CD4-positive, CD25-positive, alpha-beta regulatory T cell (primary cell): ENCODE measurements around the gene FAF1. TPM values are rescaled to one million over a fixed set of nuclear protein-coding genes. Genes with fewer than 3 reads are reported as not detected.
"Not testable (repeated sequence)": the region's sequence is repeated elsewhere in the genome, so short reads cannot be mapped to it uniquely, and the experiment has no call there.

Experiments
- ATAC-seq, 2 donors: fragments of 150-1000 bp; cut with Tn5 transposase; one replicate each; pipeline ENCODE4 v1.10.0; 2021; ENCODE audit warnings: low read depth in 2 of 2, moderate number of reproducible peaks in 2 of 2, moderate library complexity in 1 of 2
- DNase-seq, 3 donors: peaks; one replicate each; pipeline versions ENCODE4 v3.0.0 to v3.0.0-alpha.2; 2012 to 2022; ENCODE audit warnings: mixed read lengths in 1 of 3
- H3K27ac ChIP-seq: one replicate; pipeline ENCODE4 v1.7.0; 2013; ENCODE audit warnings: mild to moderate bottlenecking, low read length; ENCODE audit not compliant: insufficient read depth, poor library complexity, severe bottlenecking
- H3K27me3 ChIP-seq: one replicate; pipeline ENCODE4 v1.7.0; 2013; ENCODE audit warnings: low read length; ENCODE audit not compliant: control insufficient read depth, insufficient read depth
- H3K36me3 ChIP-seq: one replicate; pipeline ENCODE4 v1.7.0; 2013; ENCODE audit warnings: mild to moderate bottlenecking, low read length, moderate library complexity; ENCODE audit not compliant: control insufficient read depth, insufficient read depth
- H3K4me1 ChIP-seq: 2 replicates; pipeline ENCODE4 v1.7.0; 2013; ENCODE audit warnings: mild to moderate bottlenecking, low read length; ENCODE audit not compliant: insufficient read depth, control insufficient read depth, poor library complexity, severe bottlenecking
- H3K4me3 ChIP-seq: one replicate; pipeline ENCODE4 v1.7.0; 2013; ENCODE audit warnings: low read depth, mild to moderate bottlenecking, low read length, moderate library complexity
- H3K9me3 ChIP-seq, 2 experiments: 1 replicate in 1 of 2; 2 replicates in 1 of 2; pipeline ENCODE4 v1.7.0; 2013; ENCODE audit warnings: low read length in 2 of 2, mild to moderate bottlenecking in 1 of 2, moderate library complexity in 1 of 2; ENCODE audit not compliant: control insufficient read depth in 2 of 2
- H3K27ac Mint-ChIP-seq, 3 donors: one replicate each; pipeline ENCODE4 v1.8.0; 2020 to 2022; ENCODE audit warnings: mild to moderate bottlenecking in 3 of 3, mixed read lengths in 3 of 3, moderate library complexity in 2 of 3
- H3K27me3 Mint-ChIP-seq: one replicate; pipeline ENCODE4 v1.8.0; 2022; ENCODE audit warnings: mild to moderate bottlenecking, mixed read lengths
- H3K36me3 Mint-ChIP-seq: one replicate; pipeline ENCODE4 v1.8.0; 2020; ENCODE audit warnings: mixed read lengths
- H3K4me1 Mint-ChIP-seq, 4 donors: one replicate each; pipeline ENCODE4 v1.8.0; 2020 to 2022; ENCODE audit warnings: mixed read lengths in 4 of 4, mild to moderate bottlenecking in 1 of 4
- H3K4me3 Mint-ChIP-seq, 4 donors: one replicate each; pipeline ENCODE4 v1.8.0; 2020 to 2022; ENCODE audit warnings: mild to moderate bottlenecking in 4 of 4, mixed read lengths in 4 of 4, moderate library complexity in 3 of 4
- H3K9me3 Mint-ChIP-seq, 7 donors: one replicate each; pipeline ENCODE4 v1.8.0; 2020 to 2022; ENCODE audit warnings: mixed read lengths in 7 of 7, mild to moderate bottlenecking in 3 of 7, moderate library complexity in 2 of 7
- polyA plus RNA-seq, 4 donors: library from polyadenylated mRNA; unstranded; fragments of 300-500 nt; fragmentation: Illumina TruSeq; gene quantifications; one replicate each; pipeline ENCODE4 v1.2.3, GENCODE V29; 2021
- total RNA-seq: library from RNA; stranded (reverse); gene quantifications from one replicate; pipeline ENCODE4 v1.2.3, GENCODE V29; 2022

Gene FAF1
- total RNA-seq (56.6 TPM), polyA plus RNA-seq (10 to 100 TPM; 28.9 to 58.2 (median 42.9) TPM)

DNA sequence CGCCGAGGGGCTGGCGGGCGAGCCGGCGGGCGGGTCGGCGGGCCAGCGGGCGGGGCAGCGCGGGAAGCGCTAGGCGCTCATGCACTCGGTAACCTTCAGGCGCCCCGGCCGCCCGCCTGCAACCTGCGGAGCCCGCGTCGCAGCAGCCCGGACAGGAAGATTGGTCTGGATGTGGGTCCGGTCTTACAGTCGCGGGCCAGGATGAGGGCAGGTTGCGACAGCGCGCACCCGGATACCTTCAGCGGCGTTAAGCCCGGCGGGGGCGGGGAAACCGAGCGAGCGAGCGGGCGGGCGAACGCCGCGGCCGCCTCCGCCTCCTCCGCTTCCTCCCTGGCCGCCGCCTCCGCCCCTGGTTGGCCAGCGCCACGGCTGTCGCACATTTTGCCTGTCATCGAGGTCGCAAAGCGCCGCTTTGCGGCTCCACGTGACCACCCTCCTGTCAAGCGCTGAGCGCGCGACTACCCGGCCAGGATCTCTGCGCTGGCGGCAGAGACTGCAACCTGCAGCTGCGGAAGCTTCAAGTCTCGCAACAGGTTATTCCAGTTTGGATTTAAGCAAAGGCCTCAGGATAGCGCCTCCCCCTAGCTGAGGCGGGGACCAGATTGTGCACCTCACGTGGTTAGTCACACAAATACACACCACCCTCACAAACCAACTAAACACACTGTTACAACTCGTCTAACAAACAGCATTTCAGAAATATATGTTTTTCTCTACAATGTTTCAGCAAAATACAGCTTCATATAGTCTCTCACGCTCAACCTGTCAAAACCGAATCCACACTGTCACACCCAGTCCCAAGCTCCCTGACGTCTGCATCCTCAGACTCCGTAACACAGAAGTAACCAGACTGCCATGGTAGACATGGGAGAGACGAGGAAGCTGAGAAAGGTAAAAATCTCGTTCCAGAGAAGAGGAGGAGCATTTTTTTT is at the start of gene FAF1:
TSS of gene FAF1 (minus strand) at position 355 of the 932 bp plus-strand sequence. CDS start 456 bp downstream, outside the sequence.
- DNase-seq: peak; percentile 96 to 99 (median 98)
- Histone ChIP-seq H3K27me3 (no peaks in the 10 kb centered on the region), H3K4me3 (peak within 1 kb of the TSS; percentile 87), H3K36me3 (no peaks in the 10 kb centered on the region), H3K4me1 (peaks cover 16% of the 10 kb centered on the region), H3K27ac (peak within 1 kb of the TSS; percentile 82), H3K9me3 (no peaks in the 10 kb centered on the region)
- Mint-ChIP-seq H3K27me3 (peaks cover 4% of the 10 kb centered on the region), H3K9me3 (no peaks in the 10 kb centered on the region), H3K27ac (peak within 1 kb of the TSS; percentile 89 to 98 (median 93)), H3K36me3 (no peaks in the 10 kb centered on the region), H3K4me3 (peak within 1 kb of the TSS; percentile 89 to 95 (median 90)), H3K4me1 (peaks cover 13 to 34% (median 22%) of the 10 kb centered on the region in 4 donors)
- peak; percentile 92 to 93 for ATAC-seq

DNA sequence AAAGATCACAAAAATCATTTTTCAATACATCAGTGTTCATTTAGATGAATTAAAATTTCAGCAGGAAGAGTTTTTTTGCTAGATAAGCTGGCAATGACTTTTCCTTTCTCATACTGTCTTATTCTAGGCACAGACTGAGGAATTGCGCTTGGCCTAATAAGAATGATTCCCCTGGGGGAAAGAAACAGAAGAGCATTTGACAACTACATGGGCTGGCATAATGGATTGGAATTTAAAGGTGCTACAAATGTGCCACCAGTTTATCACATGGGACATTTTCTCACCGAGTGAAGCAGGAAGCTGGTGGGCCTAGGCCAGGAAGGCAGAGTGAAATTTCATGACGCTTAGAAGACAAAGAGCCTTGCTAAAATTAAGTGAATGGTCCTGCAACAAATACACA is 49.3 kb upstream of the FAF1 start:
- DNase-seq (no peak), ATAC-seq (no peak)
- Mint-ChIP-seq H3K36me3 (no peaks in the 10 kb centered on the region), H3K9me3 (peaks cover 0 to 9% (median 3%) of the 10 kb centered on the region in 7 donors), H3K4me3 (no peak overlapping the region), H3K27me3 (peaks cover 21% of the 10 kb centered on the region), H3K27ac (no peak overlapping the region), H3K4me1 (no peaks in the 10 kb centered on the region)
- H3K4me1 ChIP-seq: no peaks in the 10 kb centered on the region
- H3K4me3 ChIP-seq: no peak overlapping the region
- H3K36me3 ChIP-seq: no peaks in the 10 kb centered on the region
- no peaks in the 10 kb centered on the region for H3K27me3 ChIP-seq
- H3K9me3 ChIP-seq: no peaks in the 10 kb centered on the region
- no peak overlapping the region for H3K27ac ChIP-seq

DNA sequence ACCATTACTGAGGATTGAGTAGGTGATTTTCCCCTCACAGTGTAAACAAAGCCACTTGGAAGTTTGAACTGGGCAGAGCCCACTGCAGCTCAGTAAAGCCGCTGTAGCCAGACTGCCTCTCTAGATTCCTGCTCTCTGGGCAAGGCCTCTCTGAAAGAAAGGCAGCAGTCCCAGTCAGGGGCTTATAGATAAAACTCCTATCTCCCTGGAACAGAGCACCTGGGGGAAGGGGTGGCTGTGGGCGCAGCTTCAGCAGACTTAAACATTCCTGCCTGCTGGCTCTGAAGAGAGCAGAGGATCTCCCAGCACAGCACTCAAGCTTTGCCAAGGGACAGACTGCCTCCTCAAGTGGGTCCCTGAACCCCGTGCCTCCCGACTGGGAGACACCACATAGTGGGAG is 45.5 kb upstream of the FAF1 start:
- not testable (repeated sequence) for ATAC-seq, H3K27ac ChIP-seq, H3K27ac Mint-ChIP-seq, H3K36me3 Mint-ChIP-seq, H3K4me3 ChIP-seq, H3K36me3 ChIP-seq, H3K27me3 ChIP-seq, H3K9me3 Mint-ChIP-seq, H3K4me3 Mint-ChIP-seq, H3K9me3 ChIP-seq, DNase-seq, H3K4me1 Mint-ChIP-seq, H3K4me1 ChIP-seq
- H3K27me3 Mint-ChIP-seq: peaks cover 15% of the 10 kb centered on the region

DNA sequence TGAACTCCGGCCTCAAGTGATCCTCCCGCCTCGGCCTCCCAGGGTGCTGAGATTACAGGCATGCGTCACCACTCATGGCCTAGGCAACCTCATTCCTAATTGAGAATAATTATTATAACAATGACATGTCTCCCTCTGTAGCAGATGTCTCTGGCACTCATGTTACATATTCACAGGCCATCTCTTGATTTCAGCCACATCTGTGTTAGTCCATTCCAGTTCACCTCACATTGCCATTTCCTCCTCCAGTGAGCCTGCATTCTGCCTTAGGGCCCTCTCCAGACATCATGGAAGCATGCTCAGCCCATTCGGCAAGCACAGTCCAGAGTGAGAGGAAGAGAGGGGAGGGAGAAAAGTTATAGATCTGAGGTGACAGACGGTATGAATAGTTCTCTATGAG is 42.4 kb upstream of the FAF1 start:
- no peaks in the 10 kb centered on the region for H3K9me3 ChIP-seq
- no peak overlapping the region for H3K27ac ChIP-seq
- no peak overlapping the region for H3K4me3 Mint-ChIP-seq
- ATAC-seq: no peak
- peaks cover 6% of the 10 kb centered on the region for H3K27me3 Mint-ChIP-seq
- no peak overlapping the region for H3K27ac Mint-ChIP-seq
- H3K4me1 Mint-ChIP-seq: no peaks in the 10 kb centered on the region
- H3K4me1 ChIP-seq: no peaks in the 10 kb centered on the region
- H3K9me3 Mint-ChIP-seq: peaks cover 0 to 5% (median 2%) of the 10 kb centered on the region in 7 donors
- DNase-seq: no peak
- H3K36me3 Mint-ChIP-seq: no peaks in the 10 kb centered on the region
- no peaks in the 10 kb centered on the region for H3K36me3 ChIP-seq
- no peak overlapping the region for H3K4me3 ChIP-seq
- no peaks in the 10 kb centered on the region for H3K27me3 ChIP-seq

DNA sequence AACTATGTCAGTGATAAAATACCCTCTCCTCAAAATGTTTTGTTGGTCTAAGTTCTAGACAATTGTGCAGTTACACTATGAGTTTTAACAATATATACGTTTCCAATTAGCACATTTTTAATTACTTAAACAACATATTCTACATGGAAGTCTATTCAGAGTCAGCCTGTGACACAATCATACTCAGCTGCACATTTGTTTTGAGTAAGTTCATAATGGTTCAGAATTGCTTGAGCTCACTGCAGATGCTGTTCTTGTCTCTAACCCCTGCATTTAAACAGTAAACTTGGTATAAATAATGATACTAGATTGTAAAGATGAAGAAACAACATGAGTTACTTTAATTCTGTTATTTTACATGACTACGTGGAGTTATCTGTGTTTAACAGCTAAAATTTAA is 40.6 kb upstream of the FAF1 start:
- Mint-ChIP-seq H3K27ac (no peak overlapping the region), H3K4me1 (no peaks in the 10 kb centered on the region), H3K4me3 (no peak overlapping the region), H3K36me3 (no peaks in the 10 kb centered on the region), H3K9me3 (peaks cover 0 to 3% (median 0%) of the 10 kb centered on the region in 7 donors), H3K27me3 (no peaks in the 10 kb centered on the region)
- H3K27me3 ChIP-seq: peaks cover 2% of the 10 kb centered on the region
- H3K9me3 ChIP-seq: no peaks in the 10 kb centered on the region
- ATAC-seq (no peak), DNase-seq (no peak)
- no peak overlapping the region for H3K27ac ChIP-seq
- H3K4me3 ChIP-seq: no peak overlapping the region
- H3K36me3 ChIP-seq: no peaks in the 10 kb centered on the region
- H3K4me1 ChIP-seq: no peaks in the 10 kb centered on the region

DNA sequence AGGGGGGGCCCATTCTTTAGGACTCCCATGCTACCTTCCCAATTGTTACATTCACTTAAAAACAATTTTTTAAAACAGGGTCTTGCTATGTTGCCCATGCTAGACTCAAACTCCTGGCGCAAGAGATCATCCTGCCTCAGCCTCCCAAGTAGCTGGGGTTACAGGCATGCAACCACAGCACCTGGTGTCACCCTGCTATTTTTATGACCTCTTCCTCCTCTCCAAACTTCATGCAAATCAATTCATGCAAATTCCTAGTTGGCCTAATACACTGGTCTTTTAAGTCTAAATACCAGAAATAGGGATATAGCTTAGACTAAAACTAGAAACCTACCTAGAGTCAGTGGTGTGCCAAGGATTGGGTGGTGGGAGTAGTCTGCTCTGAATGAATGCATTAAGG is 40.1 kb upstream of the FAF1 start:
- H3K27me3 Mint-ChIP-seq: no peaks in the 10 kb centered on the region
- Histone ChIP-seq H3K9me3 (no peaks in the 10 kb centered on the region), H3K4me3 (no peak overlapping the region), H3K27me3 (peaks cover 4% of the 10 kb centered on the region), H3K27ac (no peak overlapping the region), H3K4me1 (no peaks in the 10 kb centered on the region), H3K36me3 (no peaks in the 10 kb centered on the region)
- DNase-seq (no peak), ATAC-seq (no peak)
- no peak overlapping the region for H3K27ac Mint-ChIP-seq
- H3K4me3 Mint-ChIP-seq: no peak overlapping the region
- peaks cover 0 to 3% (median 0%) of the 10 kb centered on the region in 7 donors for H3K9me3 Mint-ChIP-seq
- H3K4me1 Mint-ChIP-seq: no peaks in the 10 kb centered on the region
- no peaks in the 10 kb centered on the region for H3K36me3 Mint-ChIP-seq

DNA sequence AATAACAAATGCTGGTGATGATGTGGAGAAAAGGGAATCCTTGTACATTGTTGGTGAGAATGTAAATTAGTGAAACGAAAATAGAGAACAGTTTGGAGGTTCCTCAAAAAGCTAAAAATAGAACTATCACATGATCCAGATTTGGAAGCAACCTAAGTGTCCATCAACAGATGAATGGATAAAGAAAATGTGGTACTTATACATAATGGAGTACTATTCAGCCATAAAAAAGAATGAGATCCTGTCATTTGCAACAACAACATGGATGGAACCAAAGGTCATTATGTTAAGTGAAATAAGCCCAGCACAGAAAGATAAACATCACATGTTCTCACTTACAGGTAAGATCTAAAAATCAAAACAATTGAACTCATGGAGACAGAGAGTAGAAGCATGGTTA is 39.3 kb upstream of the FAF1 start:
- DNase-seq, H3K27ac Mint-ChIP-seq, H3K36me3 ChIP-seq, H3K4me1 Mint-ChIP-seq, H3K27me3 Mint-ChIP-seq, ATAC-seq, H3K36me3 Mint-ChIP-seq, H3K27me3 ChIP-seq, H3K9me3 Mint-ChIP-seq, H3K4me3 ChIP-seq, H3K9me3 ChIP-seq, H3K4me1 ChIP-seq, H3K4me3 Mint-ChIP-seq, H3K27ac ChIP-seq: not testable (repeated sequence)

DNA sequence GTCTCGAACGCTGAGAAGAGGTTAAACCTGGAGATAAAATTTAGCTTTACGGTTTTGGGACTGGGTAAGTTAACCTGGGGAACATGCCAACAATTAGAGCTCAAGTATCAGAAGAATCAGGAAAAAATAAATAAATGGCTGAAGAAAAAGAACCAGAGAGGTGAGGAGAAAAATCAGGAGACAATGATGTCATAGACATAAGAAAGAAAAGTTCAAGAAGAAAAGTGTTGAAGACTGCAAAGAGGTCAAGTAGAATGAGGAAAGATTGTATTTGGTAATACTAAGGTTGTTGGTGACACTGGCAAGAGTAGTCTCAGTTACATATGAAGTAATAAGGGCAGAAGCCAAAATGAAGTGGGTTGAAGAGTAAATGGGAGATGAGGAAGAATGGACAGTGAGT is 36.0 kb upstream of the FAF1 start:
- no peaks in the 10 kb centered on the region for H3K9me3 ChIP-seq
- Mint-ChIP-seq H3K9me3 (peaks cover 0 to 2% (median 0%) of the 10 kb centered on the region in 7 donors), H3K27ac (no peak overlapping the region), H3K4me1 (no peaks in the 10 kb centered on the region), H3K4me3 (no peak overlapping the region), H3K27me3 (no peaks in the 10 kb centered on the region), H3K36me3 (no peaks in the 10 kb centered on the region)
- H3K27ac ChIP-seq: no peak overlapping the region
- ATAC-seq: no peak
- no peaks in the 10 kb centered on the region for H3K4me1 ChIP-seq
- no peaks in the 10 kb centered on the region for H3K36me3 ChIP-seq
- peaks cover 4% of the 10 kb centered on the region for H3K27me3 ChIP-seq
- H3K4me3 ChIP-seq: no peak overlapping the region
- DNase-seq: no peak
